ENCODE measurements around the gene NAA80. TPM values are rescaled to one million over a fixed set of nuclear protein-coding genes. Genes with fewer than 3 reads are reported as not detected.

The NAA80 gene
- total and polyA plus RNA-seq, 2 of the 13 experiments (the other 11 are each of a cell fraction or from before 2014, with no cell fraction given) = 3.4 to 8.7 TPM

DNA sequence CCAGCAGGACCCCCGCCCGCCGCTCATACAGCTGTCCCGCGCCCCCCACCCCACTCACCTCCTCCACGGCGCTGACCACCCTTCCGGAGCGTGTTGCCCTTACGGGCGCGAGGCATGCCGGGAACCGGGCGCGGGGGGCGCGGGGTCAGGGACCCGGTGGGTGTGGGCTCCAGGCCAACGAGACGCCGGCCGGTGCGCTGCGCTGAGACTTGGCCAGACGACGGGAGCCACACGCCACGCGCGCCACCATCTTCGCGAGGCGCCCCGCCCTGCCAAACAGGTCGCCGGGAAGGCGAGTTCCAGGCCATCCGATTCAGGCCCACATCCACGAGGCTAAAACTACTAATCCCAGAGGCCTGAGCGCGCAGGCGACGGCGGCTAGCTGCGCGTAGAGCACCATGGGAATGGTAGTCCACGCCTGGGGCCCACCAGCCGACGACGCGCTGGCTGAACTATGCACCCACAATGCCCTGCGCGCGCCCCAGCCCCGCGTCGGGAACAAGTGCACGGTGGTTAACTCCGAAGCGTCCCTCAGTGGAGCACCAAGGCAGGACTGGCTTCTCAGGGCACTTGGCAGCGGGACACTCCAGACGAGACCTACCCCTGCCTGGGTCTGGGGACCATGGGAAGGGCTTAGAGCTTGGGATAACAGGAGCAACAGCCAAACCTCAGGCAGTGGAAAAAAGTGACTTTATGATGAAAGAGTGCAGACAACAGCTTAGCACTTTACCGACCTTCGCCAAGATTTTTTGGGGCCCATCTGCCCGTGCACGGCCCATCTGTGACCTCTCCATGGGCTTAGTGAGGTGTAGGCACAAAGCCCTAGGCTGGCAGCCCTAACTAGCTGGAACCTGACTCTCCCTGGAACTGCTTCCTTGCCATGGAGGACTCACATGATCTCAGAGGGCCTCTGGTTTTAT, 6.8 kb downstream of the NAA80 start, which contains the start of gene IFRD2 (continued):
- TF ChIP-seq ZNF580 (CRISPR knock-in tag; IDR thresholded peaks at IDR 0.05; ENCODE audit: borderline replicate concordance, low read depth) (peak; percentile 89; the same call in 1 of the 2 replicates), HINFP (CRISPR knock-in tag; IDR thresholded peaks at IDR 0.05; ENCODE audit: low read depth) (0 out of 2 replicates have a peak, but pooled peaks have one; percentile 33), MYC (CRISPR knock-in tag; IDR thresholded peaks at IDR 0.05; ENCODE audit: borderline replicate concordance) (peak; percentile 76; the same call in 1 of the 2 replicates), NCOA2 (CRISPR knock-in tag; IDR thresholded peaks at IDR 0.05) (0 out of 2 replicates have a peak, but pooled peaks have one; percentile 11), ZNF616 (CRISPR knock-in tag; IDR thresholded peaks at IDR 0.05; ENCODE audit: low read depth) (0 out of 2 replicates have a peak, but pooled peaks have one; percentile 77), SALL1 (CRISPR knock-in tag; IDR thresholded peaks at IDR 0.05) (peak; percentile 76), HNRNPK (IDR thresholded peaks at IDR 0.05; ENCODE audit: low read depth, low read length, poor library complexity, severe bottlenecking) (peak; percentile 48), ESRRA (CRISPR knock-in tag; IDR thresholded peaks at IDR 0.05; ENCODE audit: low read depth) (peak; percentile 71), KDM5B (CRISPR knock-in tag; IDR thresholded peaks at IDR 0.05; ENCODE audit: borderline replicate concordance) (peak; percentile 82; the same call in 1 of the 2 replicates), ZFY (CRISPR knock-in tag; IDR thresholded peaks at IDR 0.05) (peak; percentile 78; the same call in 1 of the 2 replicates), TMF1 (CRISPR knock-in tag; IDR thresholded peaks at IDR 0.05; ENCODE audit: low read depth) (no peak), ZGPAT (CRISPR knock-in tag; IDR thresholded peaks at IDR 0.05) (peak; percentile 86), GMEB2 (CRISPR knock-in tag; IDR thresholded peaks at IDR 0.05; ENCODE audit: low read depth) (peak; percentile 93), ZSCAN20 (CRISPR knock-in tag; IDR thresholded peaks at IDR 0.05; ENCODE audit: borderline replicate concordance) (0 out of 2 replicates have a peak, but pooled peaks have one; percentile 62)
- TF ChIP-seq, protein P1, sequence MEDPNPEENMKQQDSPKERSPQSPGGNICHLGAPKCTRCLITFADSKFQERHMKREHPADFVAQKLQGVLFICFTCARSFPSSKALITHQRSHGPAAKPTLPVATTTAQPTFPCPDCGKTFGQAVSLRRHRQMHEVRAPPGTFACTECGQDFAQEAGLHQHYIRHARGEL (CRISPR knock-in tag; IDR thresholded peaks at IDR 0.05) = 0 out of 2 replicates have a peak, but pooled peaks have one; percentile 77
- TF ChIP-seq, protein P2, sequence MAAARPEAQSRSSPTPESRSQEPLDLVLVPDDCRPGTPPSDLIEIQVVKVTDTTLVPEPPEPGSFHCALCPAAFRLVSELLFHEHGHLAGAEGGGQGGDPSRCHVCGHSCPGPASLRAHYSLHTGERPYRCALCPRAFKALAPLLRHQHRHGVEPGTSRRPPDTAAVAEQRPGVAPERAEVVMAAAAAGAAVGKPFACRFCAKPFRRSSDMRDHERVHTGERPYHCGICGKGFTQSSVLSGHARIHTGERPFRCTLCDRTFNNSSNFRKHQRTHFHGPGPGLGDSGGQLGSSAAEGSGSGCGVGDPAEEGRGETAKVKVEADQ (CRISPR knock-in tag; IDR thresholded peaks at IDR 0.05; ENCODE audit: borderline replicate concordance) = peak; percentile 84; the same call in 1 of the 2 replicates
- TF ChIP-seq, protein P3, sequence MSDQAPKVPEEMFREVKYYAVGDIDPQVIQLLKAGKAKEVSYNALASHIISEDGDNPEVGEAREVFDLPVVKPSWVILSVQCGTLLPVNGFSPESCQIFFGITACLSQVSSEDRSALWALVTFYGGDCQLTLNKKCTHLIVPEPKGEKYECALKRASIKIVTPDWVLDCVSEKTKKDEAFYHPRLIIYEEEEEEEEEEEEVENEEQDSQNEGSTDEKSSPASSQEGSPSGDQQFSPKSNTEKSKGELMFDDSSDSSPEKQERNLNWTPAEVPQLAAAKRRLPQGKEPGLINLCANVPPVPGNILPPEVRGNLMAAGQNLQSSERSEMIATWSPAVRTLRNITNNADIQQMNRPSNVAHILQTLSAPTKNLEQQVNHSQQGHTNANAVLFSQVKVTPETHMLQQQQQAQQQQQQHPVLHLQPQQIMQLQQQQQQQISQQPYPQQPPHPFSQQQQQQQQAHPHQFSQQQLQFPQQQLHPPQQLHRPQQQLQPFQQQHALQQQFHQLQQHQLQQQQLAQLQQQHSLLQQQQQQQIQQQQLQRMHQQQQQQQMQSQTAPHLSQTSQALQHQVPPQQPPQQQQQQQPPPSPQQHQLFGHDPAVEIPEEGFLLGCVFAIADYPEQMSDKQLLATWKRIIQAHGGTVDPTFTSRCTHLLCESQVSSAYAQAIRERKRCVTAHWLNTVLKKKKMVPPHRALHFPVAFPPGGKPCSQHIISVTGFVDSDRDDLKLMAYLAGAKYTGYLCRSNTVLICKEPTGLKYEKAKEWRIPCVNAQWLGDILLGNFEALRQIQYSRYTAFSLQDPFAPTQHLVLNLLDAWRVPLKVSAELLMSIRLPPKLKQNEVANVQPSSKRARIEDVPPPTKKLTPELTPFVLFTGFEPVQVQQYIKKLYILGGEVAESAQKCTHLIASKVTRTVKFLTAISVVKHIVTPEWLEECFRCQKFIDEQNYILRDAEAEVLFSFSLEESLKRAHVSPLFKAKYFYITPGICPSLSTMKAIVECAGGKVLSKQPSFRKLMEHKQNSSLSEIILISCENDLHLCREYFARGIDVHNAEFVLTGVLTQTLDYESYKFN (CRISPR knock-in tag; conservative IDR thresholded peaks at IDR 0.05) = peak; percentile 51
